ENCODE data around the gene AGRN. TPM values are rescaled to one million over a fixed set of nuclear protein-coding genes. Genes with fewer than 3 reads are reported as not detected.

Gene AGRN
- total RNA-seq, 1 experiment from 2014 or later, result 184 TPM

- H3K36me3 Mint-ChIP-seq, result no peaks in the 10 kb centered on the region
- no peak overlapping the region for H3K27ac Mint-ChIP-seq
- peak; percentile 91 for DNase-seq (ENCODE audit: low spot score)
- CTCF ChIA-PET, result interaction anchor here (1.0 to 4.0 kb wide), 16 partner anchors 12 to 232 kb away, joined by 3 to 20 read pairs (median 5); partner anchors contain the start of genes AGRN, PERM1 and RNF223
- POLR2A ChIA-PET, result interaction anchor here (0.6 kb wide), 2 partner anchors 72 to 876 kb away, joined by 3 to 5 read pairs; no protein-coding TSS in a partner anchor
- H3K9me3 Mint-ChIP-seq, result no peaks in the 10 kb centered on the region
- ATAC-seq, result peak; percentile 65
- H3K4me3 Mint-ChIP-seq, result peak overlapping the region; percentile 57
- peaks cover 53% of the 10 kb centered on the region for H3K27me3 Mint-ChIP-seq (ENCODE audit: low read depth)
- peaks cover 8% of the 10 kb centered on the region; the same call in 1 of the 2 replicates for H3K4me1 Mint-ChIP-seq
- TF ChIP-seq E2F5 (CRISPR knock-in tag; IDR thresholded peaks at IDR 0.05) (peak; percentile 73), ARID4B (CRISPR knock-in tag; IDR thresholded peaks at IDR 0.05; ENCODE audit: borderline replicate concordance) (no peak), ZNF281 (CRISPR knock-in tag; IDR thresholded peaks at IDR 0.05) (no peak), ZNF232 (CRISPR knock-in tag; IDR thresholded peaks at IDR 0.05) (no peak), SP1 (CRISPR knock-in tag; conservative IDR thresholded peaks at IDR 0.05) (peak; percentile 95), ZSCAN18 (CRISPR knock-in tag; IDR thresholded peaks at IDR 0.05) (no peak), CTCF (IDR thresholded peaks at IDR 0.05) (no peak; the same call in 1 of the 2 replicates), NR3C1 (CRISPR knock-in tag; conservative IDR thresholded peaks at IDR 0.05; ENCODE audit: low read depth) (no peak), RORB (CRISPR knock-in tag; IDR thresholded peaks at IDR 0.05) (no peak), NFE2L1 (CRISPR knock-in tag; IDR thresholded peaks at IDR 0.05) (no peak), NFYB (CRISPR knock-in tag; conservative IDR thresholded peaks at IDR 0.05; ENCODE audit: low read depth) (no peak), ETV6 (CRISPR knock-in tag; IDR thresholded peaks at IDR 0.05) (peak; percentile 53; the same call in 1 of the 2 replicates), FOXK1 (CRISPR knock-in tag; IDR thresholded peaks at IDR 0.05) (no peak)
These were observed 39.8 kb downstream of the AGRN start for GRCh38 chr1:1059494-1060280.

Measured in WTC11 (cell line).